GM12878 (cell line): ENCODE data around the gene VSTM4. TPM values are rescaled to one million over a fixed set of nuclear protein-coding genes. Genes with fewer than 3 reads are reported as not detected.
A peak's percentile ranks its signal among the peaks of the same experiment; 100 is the strongest.

Experiments used
- ATAC-seq: fragments of 200-7000 bp; cut with Tn5 transposase; 3 replicates; pipeline ENCODE4 v1.9.1; 2020; ENCODE audit warnings: mild to moderate bottlenecking, moderate library complexity
- BruUV-seq: library from RNA; stranded (reverse); fragments of 400-500 nt; replicated peaks from 2 replicates; lab custom pipeline; 2021; lab: Mats Ljungman, UMichigan
- CTCF ChIA-PET: fragments of 300-600 bp; sonication (Branson Sonifier 250); formaldehyde crosslinking; extraction: SDS; loops from one replicate; lab custom pipeline; 2021; ENCODE audit warnings: inconsistent platforms; lab: Yijun Ruan, JAX
- POLR2A ChIA-PET: fragments of 350-600 bp; formaldehyde crosslinking; extraction: SDS; loops from one replicate; lab custom pipeline; 2021; ENCODE audit warnings: inconsistent platforms; lab: Charles Lee
- RAD21 ChIA-PET: fragments of 300-600 bp; sonication (Branson Sonifier 250); formaldehyde crosslinking; loops from one replicate; lab custom pipeline; 2023; ENCODE audit warnings: antibody characterized with exemption; ENCODE audit not compliant: unreplicated experiment; lab: Charles Lee
- SMC1A ChIA-PET: fragments of 300-600 bp; sonication (Branson Sonifier 250); formaldehyde crosslinking; loops from one replicate; lab custom pipeline; 2023; ENCODE audit not compliant: unreplicated experiment, uncharacterized antibody; lab: Charles Lee
- DNase-seq: peaks from one replicate; pipeline ENCODE4 v3.0.0-alpha.2; 2011; ENCODE audit warnings: low read depth, low spot score
- FAIRE-seq: peaks from 3 replicates; lab custom pipeline; 2011; peaks lifted over from hg19 to GRCh38; lab: Jason Lieb, UNC
- H2AFZ ChIP-seq: 2 replicates; pipeline ENCODE4 v1.6.0; 2011; ENCODE audit warnings: low read depth, low read length, control low read depth; ENCODE audit not compliant: control insufficient read depth
- H3K27ac ChIP-seq: 2 replicates; pipeline ENCODE4 v1.5.1; 2011; ENCODE audit warnings: control low read depth; ENCODE audit not compliant: control insufficient read depth, insufficient read depth
- H3K27me3 ChIP-seq, 2 experiments: replicated peaks in 1 of 2; 2 replicates each; pipeline versions ENCODE4 v1.6.0 to v1.6.1; 2011; ENCODE audit warnings: low read length in 1 of 2; ENCODE audit not compliant: control insufficient read depth in 2 of 2, insufficient read depth in 2 of 2
- H3K36me3 ChIP-seq, 2 experiments: 2 replicates each; pipeline ENCODE4 v1.5.1; 2011; ENCODE audit warnings: low read length in 1 of 2; ENCODE audit not compliant: control insufficient read depth in 2 of 2, insufficient read depth in 2 of 2
- H3K4me1 ChIP-seq: 2 replicates; pipeline ENCODE4 v1.6.1; 2011; ENCODE audit warnings: mild to moderate bottlenecking, low read length, moderate library complexity, mixed read lengths; ENCODE audit not compliant: control insufficient read depth, insufficient read depth
- H3K4me2 ChIP-seq: 2 replicates; pipeline ENCODE4 v1.6.0; 2011; ENCODE audit warnings: control low read depth; ENCODE audit not compliant: control insufficient read depth, insufficient read depth
- H3K4me3 ChIP-seq: fragments of 200-600 bp; sonication (generic); 2 replicates; pipeline ENCODE4 v1.5.1; 2016
- H3K79me2 ChIP-seq: 2 replicates; pipeline ENCODE4 v1.6.0; 2011; ENCODE audit warnings: low read length; ENCODE audit not compliant: control insufficient read depth, insufficient read depth
- H3K9ac ChIP-seq: 2 replicates; pipeline ENCODE4 v1.8.0; 2011; ENCODE audit warnings: low read length, control low read depth, mixed read lengths; ENCODE audit not compliant: control insufficient read depth, insufficient read depth
- H3K9me3 ChIP-seq: replicated peaks from 3 replicates; pipeline ENCODE4 v1.5.1; 2011; ENCODE audit warnings: mild to moderate bottlenecking, low read length; ENCODE audit not compliant: control insufficient read depth, insufficient read depth
- H4K20me1 ChIP-seq: 2 replicates; pipeline ENCODE4 v1.6.0; 2011; ENCODE audit not compliant: control insufficient read depth, insufficient read depth
- CTCF ChIP-seq, 3 experiments: IDR thresholded peaks in 2 of 3; conservative IDR thresholded peaks in 1 of 3; 2 replicates each; pipeline ENCODE4 v1.5.1; 2011; ENCODE audit warnings: low read depth in 3 of 3, low read length in 3 of 3, mild to moderate bottlenecking in 3 of 3, control low read depth in 2 of 3, moderate library complexity in 2 of 3, inconsistent platforms in 1 of 3, mixed read lengths in 1 of 3; ENCODE audit not compliant: control insufficient read depth in 2 of 3, insufficient read depth in 1 of 3; ENCODE audit errors: extremely low read depth in 1 of 3
- PML ChIP-seq: IDR thresholded peaks from 2 replicates; pipeline ENCODE4 v1.6.1; 2012; ENCODE audit warnings: low read length, inconsistent platforms
- SMC3 ChIP-seq: IDR thresholded peaks from 2 replicates; pipeline ENCODE4 v1.6.1; 2011; ENCODE audit warnings: low read length, improper control_type of control experiment, borderline replicate concordance
- WGBS: methylation state at CpG from one replicate; pipeline ENCODE4 v1.1.6; 2016; ENCODE audit warnings: low lambda C conversion rate; ENCODE audit not compliant: insufficient replicate concordance, insufficient coverage; ENCODE audit errors: missing lambda C conversion rate; 5-methylcytosine and 5-hydroxymethylcytosine counted together
- in situ Hi-C: fragments of 300-500 bp; cut with MboI; formaldehyde crosslinking; loops from 9 replicates; pipeline ENCODE4 v1.14.3; 2018; ENCODE audit warnings: mixed read lengths
- intact Hi-C: fragments of 100-400 bp; cut with micrococcal nuclease; formaldehyde crosslinking; loops from one replicate; pipeline ENCODE4 v1.14.2; 2022; ENCODE audit not compliant: unreplicated experiment
- polyA plus RNA-seq, 11 experiments: library from polyadenylated mRNA; depleted of rRNA in 4 of 11; unstranded in 6 of 11; stranded (reverse) in 5 of 11; fragments of >200 nt; fragmentation: Nextera tagmentation in 4 of 11; fragmentation: Illumina TruSeq in 1 of 11; extraction: Ambion mirVana in 4 of 11; extraction: Trizol in 1 of 11; gene quantifications; 1 replicate in 1 of 11; 2 replicates in 10 of 11; pipeline versions ENCODE4 v1.2.1 to v1.2.3, GENCODE V29; 2011 to 2016; ENCODE audit warnings: inconsistent platforms in 2 of 11, missing spikeins in 2 of 11, low read depth in 1 of 11
- total RNA-seq, 4 experiments: library from RNA; depleted of rRNA in 3 of 4; stranded (reverse); fragments of >200 nt in 3 of 4; fragmentation: Illumina TruSeq in 1 of 4; extraction: Trizol in 1 of 4; gene quantifications; 2 replicates each; pipeline versions ENCODE4 v1.2.1 to v1.2.3, GENCODE V29; 2013 to 2021

VSTM4 gene
- total and polyA plus RNA-seq, 10 of the 15 experiments (the other 5 are each of a cell fraction or from before 2014, with no cell fraction given), result 0.01 to 0.14 (median 0.02) TPM; not detected in 7

DNA sequence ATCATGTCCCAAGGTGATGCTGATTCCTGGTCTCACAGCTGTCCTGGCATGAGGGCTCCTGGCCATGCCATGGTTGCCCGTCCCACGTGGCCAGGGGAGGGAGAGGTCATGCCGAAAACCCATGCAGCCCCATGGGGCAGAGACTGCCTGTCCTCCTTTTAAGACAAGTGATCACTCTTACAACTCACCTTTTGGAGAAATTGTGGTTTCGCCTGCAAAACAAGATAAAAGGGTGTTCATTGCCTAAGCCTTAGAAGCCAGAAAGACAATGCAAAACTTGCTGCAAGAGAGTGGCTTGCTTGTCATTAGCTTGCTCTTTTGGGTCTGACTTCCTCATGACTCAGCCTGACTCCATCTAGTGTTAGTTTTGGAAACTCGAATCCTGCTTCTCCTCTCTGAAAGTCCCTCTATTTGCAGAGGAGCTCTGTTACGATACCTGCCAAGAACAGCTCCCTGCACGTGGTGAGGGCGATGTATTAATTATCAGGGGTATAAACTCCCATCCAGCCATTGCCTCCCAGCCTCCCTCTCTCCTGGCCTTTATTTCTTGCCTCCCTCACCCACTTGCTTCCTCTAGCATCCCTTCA is 46.2 kb upstream of the VSTM4 start:
- Histone ChIP-seq H3K9ac (no peak overlapping the region), H3K4me1 (no peaks in the 10 kb centered on the region), H4K20me1 (no peaks in the 10 kb centered on the region; the same call in 1 of the 2 replicates), H3K4me2 (no peak overlapping the region), H3K36me3 (peaks cover 0 to 1% of the 10 kb centered on the region in 2 experiments; a peak in 1 of 4 replicates), H3K9me3 (no peaks in the 10 kb centered on the region), H3K79me2 (no peaks in the 10 kb centered on the region), H2AFZ (no peak overlapping the region), H3K4me3 (no peak overlapping the region), H3K27me3 (no peaks in the 10 kb centered on the region), H3K27ac (no peak overlapping the region)
- FAIRE-seq (no peak), ATAC-seq (no peak), DNase-seq (no peak)
- RAD21 ChIA-PET, result no interaction called here
- POLR2A ChIA-PET, result interaction anchor here (0.9 kb wide), 1 partner anchor 17 kb away, joined by 3 read pairs; no protein-coding TSS in a partner anchor
- CTCF ChIA-PET, result interaction anchor here (0.5 to 1.9 kb wide), 9 partner anchors 11 to 503 kb away, joined by 3 to 5 read pairs (median 3); no protein-coding TSS in a partner anchor
- BruUV-seq, result no TSS peak
- SMC1A ChIA-PET, result interaction anchor here (0.7 to 1.3 kb wide), 5 partner anchors 10 to 503 kb away, joined by 3 to 6 read pairs (median 3); no protein-coding TSS in a partner anchor
- TF ChIP-seq SMC3 (peak; percentile 26; the same call in 1 of the 2 replicates), PML (no peak), CTCF (IDR thresholded peaks at IDR 0.05 in 2 of 3, conservative IDR thresholded peaks at IDR 0.05 in 1 of 3; ENCODE audit: control insufficient read depth in 2 of 3, extremely low read depth in 1 of 3, insufficient read depth in 1 of 3, low read depth in 3 of 3, low read length in 3 of 3) (peak in 1 of 3 experiments; percentile 27; a peak in 2 of 6 replicates)
- TF ChIP-seq, all 136 proteins: peak for 2
- 74% methylated on average over 8 of the region's 8 CpGs for WGBS
- intact Hi-C loops, result no loop called here
- in situ Hi-C loops, result no loop called here
